C4-2B (cell line): ENCODE measurements around the gene RPS19BP1.
"Not testable (repeated sequence)": the region's sequence is repeated elsewhere in the genome, so short reads cannot be mapped to it uniquely, and the experiment has no call there.

Experiments used
- H3K27ac ChIP-seq: fragments of 450-650 bp; 2 replicates; pipeline ENCODE4 v1.5.1; 2017
- ZFX ChIP-seq: fragments of 450-650 bp; IDR thresholded peaks from 2 replicates; pipeline ENCODE4 v1.6.1; 2017
- TF ChIP-seq, protein P1 (sequence below): fragments of 450-650 bp; conservative IDR thresholded peaks from 2 replicates; pipeline ENCODE4 v1.5.1; 2017; ENCODE audit warnings: mild to moderate bottlenecking

RPS19BP1 gene

DNA sequence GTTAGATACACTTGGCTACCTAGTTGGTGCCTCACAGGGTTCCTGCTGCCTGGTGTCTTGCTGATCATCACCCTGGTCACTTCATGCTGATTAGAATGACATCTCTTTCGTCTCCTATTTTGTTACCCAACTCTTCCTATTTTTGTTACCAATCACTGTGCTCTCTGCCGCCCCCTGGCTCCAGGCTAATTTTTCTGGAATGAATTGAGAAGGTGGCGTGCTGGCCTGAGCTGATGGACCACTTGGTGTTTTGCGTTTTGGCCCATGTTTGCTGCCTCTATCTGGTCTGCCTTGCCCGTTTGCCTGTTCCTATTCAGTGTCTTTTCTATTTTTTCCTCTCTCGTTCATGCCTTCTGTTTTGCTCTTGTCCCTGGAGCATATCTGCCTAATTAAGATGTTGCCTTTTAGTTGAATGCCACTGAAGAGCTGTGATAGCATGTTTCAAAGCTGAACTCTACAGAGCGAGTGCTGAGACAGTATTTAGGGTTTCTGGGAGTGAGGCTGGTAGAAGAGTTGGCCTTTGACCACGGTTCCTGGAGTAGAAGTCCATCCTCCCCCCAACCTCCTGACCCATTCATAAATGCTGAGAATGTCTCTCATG lies 18.1 kb downstream of the RPS19BP1 start:
- no peak for TF ChIP-seq ZFX
- TF ChIP-seq, protein P1, sequence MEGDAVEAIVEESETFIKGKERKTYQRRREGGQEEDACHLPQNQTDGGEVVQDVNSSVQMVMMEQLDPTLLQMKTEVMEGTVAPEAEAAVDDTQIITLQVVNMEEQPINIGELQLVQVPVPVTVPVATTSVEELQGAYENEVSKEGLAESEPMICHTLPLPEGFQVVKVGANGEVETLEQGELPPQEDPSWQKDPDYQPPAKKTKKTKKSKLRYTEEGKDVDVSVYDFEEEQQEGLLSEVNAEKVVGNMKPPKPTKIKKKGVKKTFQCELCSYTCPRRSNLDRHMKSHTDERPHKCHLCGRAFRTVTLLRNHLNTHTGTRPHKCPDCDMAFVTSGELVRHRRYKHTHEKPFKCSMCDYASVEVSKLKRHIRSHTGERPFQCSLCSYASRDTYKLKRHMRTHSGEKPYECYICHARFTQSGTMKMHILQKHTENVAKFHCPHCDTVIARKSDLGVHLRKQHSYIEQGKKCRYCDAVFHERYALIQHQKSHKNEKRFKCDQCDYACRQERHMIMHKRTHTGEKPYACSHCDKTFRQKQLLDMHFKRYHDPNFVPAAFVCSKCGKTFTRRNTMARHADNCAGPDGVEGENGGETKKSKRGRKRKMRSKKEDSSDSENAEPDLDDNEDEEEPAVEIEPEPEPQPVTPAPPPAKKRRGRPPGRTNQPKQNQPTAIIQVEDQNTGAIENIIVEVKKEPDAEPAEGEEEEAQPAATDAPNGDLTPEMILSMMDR: peak; percentile 88
- no peak overlapping the region for H3K27ac ChIP-seq

- TF ChIP-seq ZFX: no peak
- TF ChIP-seq, protein P1: no peak
- H3K27ac ChIP-seq: no peak overlapping the region
Observed at GRCh38 chr22:39513791-39514190, 18.8 kb downstream of the RPS19BP1 start.

- TF ChIP-seq ZFX: no peak
- TF ChIP-seq, protein P1: no peak
- H3K27ac ChIP-seq: no peak overlapping the region
Observed at GRCh38 chr22:39512026-39512425, 20.5 kb downstream of the RPS19BP1 start.

- no peak overlapping the region for H3K27ac ChIP-seq
- TF ChIP-seq, protein P1: no peak
- TF ChIP-seq ZFX: no peak
Observed at GRCh38 chr22:39511226-39511625, 21.3 kb downstream of the RPS19BP1 start.

- no peak for TF ChIP-seq ZFX
- TF ChIP-seq, protein P1: no peak
- no peak overlapping the region for H3K27ac ChIP-seq
Observed at GRCh38 chr22:39510529-39511149, 21.9 kb downstream of the RPS19BP1 start.

- no peak overlapping the region for H3K27ac ChIP-seq
- TF ChIP-seq, protein P1: no peak
- no peak for TF ChIP-seq ZFX
Observed at GRCh38 chr22:39508393-39508792, 24.2 kb downstream of the RPS19BP1 start.

DNA sequence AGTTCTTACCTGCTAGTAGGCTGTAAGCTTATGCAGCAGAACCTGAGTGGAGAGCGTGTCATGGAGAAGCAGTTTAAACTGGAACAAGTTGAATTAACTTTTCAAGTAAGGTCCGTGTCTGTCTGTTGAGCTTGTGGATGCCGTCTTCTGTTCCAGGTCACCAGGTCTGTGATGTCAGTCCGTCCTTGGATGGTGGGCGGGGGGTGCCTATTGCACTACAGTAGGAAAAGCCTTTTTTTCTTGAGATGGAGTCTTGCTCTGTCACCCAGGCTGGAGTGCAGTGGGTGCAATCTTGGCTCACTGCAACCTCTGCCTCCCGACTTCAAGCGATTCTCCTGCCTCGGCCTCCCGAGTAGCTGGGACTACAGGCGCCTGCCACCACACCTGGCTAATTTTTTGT lies 25.5 kb downstream of the RPS19BP1 start:
- H3K27ac ChIP-seq: not testable (repeated sequence)

GRCh38 chr22:39504071-39504470 lies 28.5 kb downstream of the RPS19BP1 start:
- no peak for TF ChIP-seq ZFX
- TF ChIP-seq, protein P1: no peak
- peak overlapping the region; percentile 95; the same call in 1 of the 2 replicates for H3K27ac ChIP-seq
